ENCODE results near the gene FBXW11. TPM values are rescaled to one million over a fixed set of nuclear protein-coding genes. Genes with fewer than 3 reads are reported as not detected.

The FBXW11 gene
- total and polyA plus RNA-seq, 2 of the 8 experiments (the other 6 are each of a cell fraction or from before 2014, with no cell fraction given), result 45.0 to 75.6 TPM

DNA sequence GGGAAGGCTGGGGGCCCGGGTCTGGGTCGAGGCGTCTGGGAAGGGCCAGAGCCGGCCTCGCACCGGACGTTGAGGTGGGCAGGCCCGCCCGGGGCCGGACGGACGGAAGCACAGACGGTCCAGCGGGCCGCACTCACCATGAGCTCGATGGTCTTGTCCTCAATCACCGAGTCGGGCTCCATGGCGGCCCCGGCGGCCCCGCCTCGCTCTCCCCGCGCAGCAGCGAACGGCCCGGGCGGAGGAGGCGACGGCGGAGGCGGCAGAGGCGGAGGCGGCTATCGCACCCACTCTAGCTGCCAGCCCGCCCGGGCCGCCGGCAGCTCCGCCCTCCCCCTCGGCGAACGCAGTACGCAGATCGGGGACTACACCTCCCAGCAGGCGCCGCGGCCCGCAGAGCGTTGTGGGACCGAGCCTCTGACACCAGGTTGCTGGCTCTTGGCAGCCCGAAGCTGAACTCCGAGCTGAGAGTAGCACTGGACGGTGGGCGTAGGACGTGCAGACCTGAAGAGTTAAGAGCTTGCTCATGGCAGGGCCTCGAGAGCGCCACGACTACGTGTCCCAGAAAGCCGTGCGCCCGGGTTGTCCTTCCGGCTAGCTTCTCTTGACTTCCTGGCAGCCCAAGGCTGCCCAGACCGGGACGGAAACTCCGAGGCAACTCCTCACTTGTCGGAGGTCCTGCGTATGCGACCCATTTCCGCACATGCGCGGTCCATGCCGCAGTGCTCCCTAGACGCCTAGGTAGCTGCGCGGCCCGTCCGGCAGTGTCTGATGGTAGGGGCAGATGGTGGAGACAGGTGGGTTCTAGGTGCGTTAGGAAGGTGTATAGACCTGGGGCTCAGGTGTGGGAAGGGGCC lies at the start of gene FBXW11 (continued):
- TF ChIP-seq CHD1 (IDR thresholded peaks at IDR 0.05; ENCODE audit: low read depth, low read length) (no peak), CREB1 (IDR thresholded peaks at IDR 0.05) (peak; percentile 40), NANOG (IDR thresholded peaks at IDR 0.05; ENCODE audit: insufficient read depth, low read depth, low read length, poor library complexity, severe bottlenecking) (peak; percentile 4), POLR2A (IDR thresholded peaks at IDR 0.05; ENCODE audit: control extremely low read depth in 1 of 2, low read depth in 2 of 2, low read length in 2 of 2) (peak; percentile 63 to 72), TAF7 (optimal IDR thresholded peaks at IDR 0.05; ENCODE audit: borderline replicate concordance, low read depth, low read length) (peak; percentile 87)
- TF ChIP-seq, protein P1, sequence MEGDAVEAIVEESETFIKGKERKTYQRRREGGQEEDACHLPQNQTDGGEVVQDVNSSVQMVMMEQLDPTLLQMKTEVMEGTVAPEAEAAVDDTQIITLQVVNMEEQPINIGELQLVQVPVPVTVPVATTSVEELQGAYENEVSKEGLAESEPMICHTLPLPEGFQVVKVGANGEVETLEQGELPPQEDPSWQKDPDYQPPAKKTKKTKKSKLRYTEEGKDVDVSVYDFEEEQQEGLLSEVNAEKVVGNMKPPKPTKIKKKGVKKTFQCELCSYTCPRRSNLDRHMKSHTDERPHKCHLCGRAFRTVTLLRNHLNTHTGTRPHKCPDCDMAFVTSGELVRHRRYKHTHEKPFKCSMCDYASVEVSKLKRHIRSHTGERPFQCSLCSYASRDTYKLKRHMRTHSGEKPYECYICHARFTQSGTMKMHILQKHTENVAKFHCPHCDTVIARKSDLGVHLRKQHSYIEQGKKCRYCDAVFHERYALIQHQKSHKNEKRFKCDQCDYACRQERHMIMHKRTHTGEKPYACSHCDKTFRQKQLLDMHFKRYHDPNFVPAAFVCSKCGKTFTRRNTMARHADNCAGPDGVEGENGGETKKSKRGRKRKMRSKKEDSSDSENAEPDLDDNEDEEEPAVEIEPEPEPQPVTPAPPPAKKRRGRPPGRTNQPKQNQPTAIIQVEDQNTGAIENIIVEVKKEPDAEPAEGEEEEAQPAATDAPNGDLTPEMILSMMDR (IDR thresholded peaks at IDR 0.05; ENCODE audit: control extremely low read depth in 1 of 3, insufficient read depth in 1 of 3, low read depth in 1 of 3, low read length in 3 of 3), result no peak; a peak in 1 of 4 replicates
- TF ChIP-seq, protein P2, sequence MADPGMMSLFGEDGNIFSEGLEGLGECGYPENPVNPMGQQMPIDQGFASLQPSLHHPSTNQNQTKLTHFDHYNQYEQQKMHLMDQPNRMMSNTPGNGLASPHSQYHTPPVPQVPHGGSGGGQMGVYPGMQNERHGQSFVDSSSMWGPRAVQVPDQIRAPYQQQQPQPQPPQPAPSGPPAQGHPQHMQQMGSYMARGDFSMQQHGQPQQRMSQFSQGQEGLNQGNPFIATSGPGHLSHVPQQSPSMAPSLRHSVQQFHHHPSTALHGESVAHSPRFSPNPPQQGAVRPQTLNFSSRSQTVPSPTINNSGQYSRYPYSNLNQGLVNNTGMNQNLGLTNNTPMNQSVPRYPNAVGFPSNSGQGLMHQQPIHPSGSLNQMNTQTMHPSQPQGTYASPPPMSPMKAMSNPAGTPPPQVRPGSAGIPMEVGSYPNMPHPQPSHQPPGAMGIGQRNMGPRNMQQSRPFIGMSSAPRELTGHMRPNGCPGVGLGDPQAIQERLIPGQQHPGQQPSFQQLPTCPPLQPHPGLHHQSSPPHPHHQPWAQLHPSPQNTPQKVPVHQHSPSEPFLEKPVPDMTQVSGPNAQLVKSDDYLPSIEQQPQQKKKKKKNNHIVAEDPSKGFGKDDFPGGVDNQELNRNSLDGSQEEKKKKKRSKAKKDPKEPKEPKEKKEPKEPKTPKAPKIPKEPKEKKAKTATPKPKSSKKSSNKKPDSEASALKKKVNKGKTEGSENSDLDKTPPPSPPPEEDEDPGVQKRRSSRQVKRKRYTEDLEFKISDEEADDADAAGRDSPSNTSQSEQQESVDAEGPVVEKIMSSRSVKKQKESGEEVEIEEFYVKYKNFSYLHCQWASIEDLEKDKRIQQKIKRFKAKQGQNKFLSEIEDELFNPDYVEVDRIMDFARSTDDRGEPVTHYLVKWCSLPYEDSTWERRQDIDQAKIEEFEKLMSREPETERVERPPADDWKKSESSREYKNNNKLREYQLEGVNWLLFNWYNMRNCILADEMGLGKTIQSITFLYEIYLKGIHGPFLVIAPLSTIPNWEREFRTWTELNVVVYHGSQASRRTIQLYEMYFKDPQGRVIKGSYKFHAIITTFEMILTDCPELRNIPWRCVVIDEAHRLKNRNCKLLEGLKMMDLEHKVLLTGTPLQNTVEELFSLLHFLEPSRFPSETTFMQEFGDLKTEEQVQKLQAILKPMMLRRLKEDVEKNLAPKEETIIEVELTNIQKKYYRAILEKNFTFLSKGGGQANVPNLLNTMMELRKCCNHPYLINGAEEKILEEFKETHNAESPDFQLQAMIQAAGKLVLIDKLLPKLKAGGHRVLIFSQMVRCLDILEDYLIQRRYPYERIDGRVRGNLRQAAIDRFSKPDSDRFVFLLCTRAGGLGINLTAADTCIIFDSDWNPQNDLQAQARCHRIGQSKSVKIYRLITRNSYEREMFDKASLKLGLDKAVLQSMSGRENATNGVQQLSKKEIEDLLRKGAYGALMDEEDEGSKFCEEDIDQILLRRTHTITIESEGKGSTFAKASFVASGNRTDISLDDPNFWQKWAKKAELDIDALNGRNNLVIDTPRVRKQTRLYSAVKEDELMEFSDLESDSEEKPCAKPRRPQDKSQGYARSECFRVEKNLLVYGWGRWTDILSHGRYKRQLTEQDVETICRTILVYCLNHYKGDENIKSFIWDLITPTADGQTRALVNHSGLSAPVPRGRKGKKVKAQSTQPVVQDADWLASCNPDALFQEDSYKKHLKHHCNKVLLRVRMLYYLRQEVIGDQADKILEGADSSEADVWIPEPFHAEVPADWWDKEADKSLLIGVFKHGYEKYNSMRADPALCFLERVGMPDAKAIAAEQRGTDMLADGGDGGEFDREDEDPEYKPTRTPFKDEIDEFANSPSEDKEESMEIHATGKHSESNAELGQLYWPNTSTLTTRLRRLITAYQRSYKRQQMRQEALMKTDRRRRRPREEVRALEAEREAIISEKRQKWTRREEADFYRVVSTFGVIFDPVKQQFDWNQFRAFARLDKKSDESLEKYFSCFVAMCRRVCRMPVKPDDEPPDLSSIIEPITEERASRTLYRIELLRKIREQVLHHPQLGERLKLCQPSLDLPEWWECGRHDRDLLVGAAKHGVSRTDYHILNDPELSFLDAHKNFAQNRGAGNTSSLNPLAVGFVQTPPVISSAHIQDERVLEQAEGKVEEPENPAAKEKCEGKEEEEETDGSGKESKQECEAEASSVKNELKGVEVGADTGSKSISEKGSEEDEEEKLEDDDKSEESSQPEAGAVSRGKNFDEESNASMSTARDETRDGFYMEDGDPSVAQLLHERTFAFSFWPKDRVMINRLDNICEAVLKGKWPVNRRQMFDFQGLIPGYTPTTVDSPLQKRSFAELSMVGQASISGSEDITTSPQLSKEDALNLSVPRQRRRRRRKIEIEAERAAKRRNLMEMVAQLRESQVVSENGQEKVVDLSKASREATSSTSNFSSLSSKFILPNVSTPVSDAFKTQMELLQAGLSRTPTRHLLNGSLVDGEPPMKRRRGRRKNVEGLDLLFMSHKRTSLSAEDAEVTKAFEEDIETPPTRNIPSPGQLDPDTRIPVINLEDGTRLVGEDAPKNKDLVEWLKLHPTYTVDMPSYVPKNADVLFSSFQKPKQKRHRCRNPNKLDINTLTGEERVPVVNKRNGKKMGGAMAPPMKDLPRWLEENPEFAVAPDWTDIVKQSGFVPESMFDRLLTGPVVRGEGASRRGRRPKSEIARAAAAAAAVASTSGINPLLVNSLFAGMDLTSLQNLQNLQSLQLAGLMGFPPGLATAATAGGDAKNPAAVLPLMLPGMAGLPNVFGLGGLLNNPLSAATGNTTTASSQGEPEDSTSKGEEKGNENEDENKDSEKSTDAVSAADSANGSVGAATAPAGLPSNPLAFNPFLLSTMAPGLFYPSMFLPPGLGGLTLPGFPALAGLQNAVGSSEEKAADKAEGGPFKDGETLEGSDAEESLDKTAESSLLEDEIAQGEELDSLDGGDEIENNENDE (IDR thresholded peaks at IDR 0.05; ENCODE audit: insufficient replicate concordance, low read length), result no peak

All from H1 (cell line).